ENCODE results near the gene CREB5. TPM values are rescaled to one million over a fixed set of nuclear protein-coding genes. Genes with fewer than 3 reads are reported as not detected.

The CREB5 gene
- total and polyA plus RNA-seq, 11 donors, result 7.6 to 38.7 (median 15.2) TPM

DNA sequence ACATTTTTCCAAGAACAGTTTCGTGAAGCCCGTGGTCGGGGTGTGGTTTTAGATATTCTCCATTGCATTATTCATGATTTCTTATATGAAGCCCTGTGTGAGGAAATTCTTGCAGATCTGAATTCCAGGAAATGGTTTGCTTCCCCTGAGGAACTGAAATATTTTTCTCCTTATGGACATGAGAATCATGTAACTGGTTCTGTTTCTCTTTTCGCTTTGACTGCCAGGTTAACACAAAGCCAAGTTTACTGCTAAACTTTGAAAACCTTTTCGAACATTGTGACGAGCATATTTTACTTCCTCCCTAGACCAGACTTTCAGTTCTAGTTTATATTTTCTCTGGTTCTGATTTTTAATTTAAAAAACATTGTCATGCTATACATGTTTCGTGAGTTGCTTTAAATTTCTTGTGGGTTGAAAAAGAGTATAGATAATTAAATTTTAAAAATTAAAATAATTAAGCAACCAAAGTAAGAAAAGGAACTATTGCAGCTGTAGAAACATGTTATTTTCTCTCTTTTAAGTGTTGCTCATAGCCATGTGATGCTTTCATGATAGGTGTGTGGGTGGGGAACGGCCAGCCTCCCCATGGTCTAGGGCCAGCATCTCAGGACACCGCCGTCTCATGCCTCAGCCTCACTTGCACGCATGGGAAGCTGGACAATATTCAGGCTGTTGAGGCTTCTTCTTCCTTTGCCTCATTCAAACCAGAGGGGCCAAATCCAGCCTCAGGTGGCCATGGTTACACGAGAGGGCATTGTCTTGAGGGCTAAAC lies 97.1 kb downstream of the CREB5 start:
- WGBS, 4 donors, result 61 to 65% (median 64%) methylated on average over 12 of the region's 12 CpGs
- no peaks in the 10 kb centered on the region for H3K9me3 ChIP-seq
- intact Hi-C loops (cut with DNase I), result loop anchor here in 1 of 10 donors (10.0 kb wide), 1 partner anchor 345 kb away; no protein-coding TSS in a partner anchor
- no peaks in the 10 kb centered on the region for H3K27me3 ChIP-seq
- H3K27ac ChIP-seq, result peak overlapping the region in 3 of 12 donors; percentile 29 to 84 (median 39)
- peak in 2 of 5 donors; percentile 37 for DNase-seq
- peak; percentile 53 to 90 (median 73) for ATAC-seq
- H3K4me1 ChIP-seq, result peaks cover 0 to 26% (median 2%) of the 10 kb centered on the region in 12 donors
- TF ChIP-seq, protein P1, sequence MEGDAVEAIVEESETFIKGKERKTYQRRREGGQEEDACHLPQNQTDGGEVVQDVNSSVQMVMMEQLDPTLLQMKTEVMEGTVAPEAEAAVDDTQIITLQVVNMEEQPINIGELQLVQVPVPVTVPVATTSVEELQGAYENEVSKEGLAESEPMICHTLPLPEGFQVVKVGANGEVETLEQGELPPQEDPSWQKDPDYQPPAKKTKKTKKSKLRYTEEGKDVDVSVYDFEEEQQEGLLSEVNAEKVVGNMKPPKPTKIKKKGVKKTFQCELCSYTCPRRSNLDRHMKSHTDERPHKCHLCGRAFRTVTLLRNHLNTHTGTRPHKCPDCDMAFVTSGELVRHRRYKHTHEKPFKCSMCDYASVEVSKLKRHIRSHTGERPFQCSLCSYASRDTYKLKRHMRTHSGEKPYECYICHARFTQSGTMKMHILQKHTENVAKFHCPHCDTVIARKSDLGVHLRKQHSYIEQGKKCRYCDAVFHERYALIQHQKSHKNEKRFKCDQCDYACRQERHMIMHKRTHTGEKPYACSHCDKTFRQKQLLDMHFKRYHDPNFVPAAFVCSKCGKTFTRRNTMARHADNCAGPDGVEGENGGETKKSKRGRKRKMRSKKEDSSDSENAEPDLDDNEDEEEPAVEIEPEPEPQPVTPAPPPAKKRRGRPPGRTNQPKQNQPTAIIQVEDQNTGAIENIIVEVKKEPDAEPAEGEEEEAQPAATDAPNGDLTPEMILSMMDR (IDR thresholded peaks at IDR 0.05), result no peak
- no peak for TF ChIP-seq POLR2A (IDR thresholded peaks at IDR 0.05)
- H3K4me3 ChIP-seq, result peak overlapping the region in 6 of 12 donors; percentile 7 to 25 (median 9)
- H3K36me3 ChIP-seq, result no peaks in the 10 kb centered on the region

DNA sequence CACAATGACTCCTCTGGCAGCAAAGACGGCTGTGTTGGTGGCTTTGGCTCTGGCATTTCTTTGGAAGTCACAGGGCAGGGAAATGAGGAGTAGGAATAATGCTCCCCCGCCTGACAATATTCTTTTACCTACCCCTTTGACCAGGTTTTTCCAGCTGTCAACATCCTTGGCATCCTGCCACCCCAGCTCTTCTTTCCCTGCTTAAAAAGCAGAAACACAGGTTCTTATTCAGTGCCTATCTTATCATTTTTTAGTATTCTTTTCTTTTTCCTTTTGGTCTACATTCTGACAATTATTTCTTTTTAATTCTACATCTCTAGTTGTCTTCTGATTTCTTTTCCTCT lies 97.7 kb downstream of the CREB5 start:
- H3K4me3 ChIP-seq, result no peak overlapping the region
- intact Hi-C loops (cut with DNase I), result no loop called here
- TF ChIP-seq, protein P1 (IDR thresholded peaks at IDR 0.05), result no peak
- no peak for TF ChIP-seq POLR2A (IDR thresholded peaks at IDR 0.05)
- 74 to 78% (median 76%) methylated on average over 2 of the region's 2 CpGs for WGBS, 4 donors
- no peaks in the 10 kb centered on the region for H3K36me3 ChIP-seq
- no peaks in the 10 kb centered on the region for H3K9me3 ChIP-seq
- no peaks in the 10 kb centered on the region for H3K27me3 ChIP-seq
- no peak for DNase-seq
- peaks cover 0 to 26% (median 2%) of the 10 kb centered on the region in 12 donors for H3K4me1 ChIP-seq
- ATAC-seq, result peak in 1 of 4 donors; percentile 21
- H3K27ac ChIP-seq, result peak overlapping the region in 3 of 12 donors; percentile 29 to 84 (median 39)

DNA sequence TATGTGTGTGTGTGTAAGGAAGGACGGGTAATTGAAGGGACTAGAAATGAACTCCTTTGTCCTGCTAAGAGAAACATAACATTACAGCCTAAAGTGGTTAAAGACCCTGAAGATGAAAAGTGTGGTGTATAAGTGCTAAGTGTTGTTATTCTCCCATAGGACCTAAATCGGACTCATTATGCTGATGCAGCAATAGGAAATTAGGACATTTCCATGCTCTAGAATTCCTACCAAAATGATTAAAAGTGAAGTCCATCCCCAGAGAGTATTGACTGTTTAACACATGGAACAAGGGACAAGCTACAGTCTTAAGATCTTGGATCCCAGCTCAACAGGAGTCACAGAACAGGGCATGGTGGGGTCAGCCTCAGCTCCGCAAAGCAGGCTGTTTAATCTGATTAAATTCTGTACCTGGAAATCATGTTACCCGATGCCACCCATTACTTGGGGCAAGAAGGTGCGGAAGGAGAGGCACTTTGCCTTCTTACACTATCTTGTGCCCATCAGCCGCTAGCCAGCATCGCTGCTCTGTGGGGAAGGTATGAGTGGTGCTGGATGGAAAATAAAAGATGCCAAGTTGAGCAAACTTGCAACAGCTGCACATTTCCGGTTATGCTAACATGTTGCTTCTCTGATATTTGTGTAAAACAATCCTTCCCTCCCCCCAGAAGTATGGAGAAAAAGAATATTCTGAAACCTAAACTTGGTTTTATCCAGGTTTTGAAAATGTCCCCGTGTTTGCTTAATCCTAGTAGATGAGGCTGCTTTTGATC lies 100.5 kb downstream of the CREB5 start:
- no peaks in the 10 kb centered on the region for H3K36me3 ChIP-seq
- WGBS, 4 donors, result 84 to 89% (median 86%) methylated on average over 9 of the region's 9 CpGs
- intact Hi-C loops (cut with DNase I), result no loop called here
- H3K4me3 ChIP-seq, result no peak overlapping the region
- H3K27me3 ChIP-seq, result no peaks in the 10 kb centered on the region
- no peaks in the 10 kb centered on the region for H3K9me3 ChIP-seq
- no peak overlapping the region for H3K27ac ChIP-seq
- H3K4me1 ChIP-seq, result peaks cover 0 to 25% (median 2%) of the 10 kb centered on the region in 12 donors
- no peak for ATAC-seq
- no peak for TF ChIP-seq POLR2A (IDR thresholded peaks at IDR 0.05)
- TF ChIP-seq, protein P1 (IDR thresholded peaks at IDR 0.05), result no peak
- DNase-seq, result no peak
